ENCODE results near the gene LCN9. TPM values are rescaled to one million over a fixed set of nuclear protein-coding genes. Genes with fewer than 3 reads are reported as not detected.
"Not testable (repeated sequence)": the region's sequence is repeated elsewhere in the genome, so short reads cannot be mapped to it uniquely, and the experiment has no call there.

LCN9 gene
- total and polyA plus RNA-seq, 4 experiments from 2014 or later: not detected

GRCh38 chr9:135663857-135664256 lies 748 bp downstream of the LCN9 start:
- H3K4me3 ChIP-seq (ENCODE audit: low read length in 2 of 2): no peak overlapping the region
- H3K9me3 ChIP-seq (ENCODE audit: control insufficient read depth in 1 of 2, low read length in 2 of 2): no peaks in the 10 kb centered on the region
- no peak overlapping the region for H3K27ac ChIP-seq (ENCODE audit: low read depth, low read length)
- POLR2A ChIA-PET (ENCODE audit: partially characterized antibody): no interaction called here
- H3K4me3 Mint-ChIP-seq: no peak overlapping the region
- H3K4me1 Mint-ChIP-seq: no peaks in the 10 kb centered on the region
- no peaks in the 10 kb centered on the region for H3K27me3 ChIP-seq (ENCODE audit: insufficient read depth, low read length)
- DNase-seq: no peak
- peaks cover 0 to 2% (median 0%) of the 10 kb centered on the region in 8 donors for H3K9me3 Mint-ChIP-seq
- no peaks in the 10 kb centered on the region for H3K36me3 Mint-ChIP-seq
- H3K36me3 ChIP-seq (ENCODE audit: insufficient read depth, low read length): no peaks in the 10 kb centered on the region
- intact Hi-C loops (cut with micrococcal nuclease): no loop called here
- no peak overlapping the region for H3K27ac Mint-ChIP-seq
- H3K27me3 Mint-ChIP-seq: no peaks in the 10 kb centered on the region
- H3K4me1 ChIP-seq (ENCODE audit: insufficient read depth, low read length): no peaks in the 10 kb centered on the region
- CTCF ChIA-PET (ENCODE audit: partially characterized antibody): no interaction called here

GRCh38 chr9:135664266-135664665 lies 1.2 kb downstream of the LCN9 start:
- Mint-ChIP-seq H3K27me3 (no peaks in the 10 kb centered on the region), H3K9me3 (peaks cover 0 to 2% (median 0%) of the 10 kb centered on the region in 8 donors), H3K27ac (no peak overlapping the region), H3K4me1 (peaks cover 0 to 1% (median 0%) of the 10 kb centered on the region in 4 donors), H3K36me3 (no peaks in the 10 kb centered on the region), H3K4me3 (no peak overlapping the region)
- Histone ChIP-seq H3K36me3 (ENCODE audit: insufficient read depth, low read length) (no peaks in the 10 kb centered on the region), H3K9me3 (ENCODE audit: control insufficient read depth in 1 of 2, low read length in 2 of 2) (no peaks in the 10 kb centered on the region), H3K4me3 (ENCODE audit: low read length in 2 of 2) (no peak overlapping the region), H3K27me3 (ENCODE audit: insufficient read depth, low read length) (no peaks in the 10 kb centered on the region), H3K4me1 (ENCODE audit: insufficient read depth, low read length) (no peaks in the 10 kb centered on the region), H3K27ac (ENCODE audit: low read depth, low read length) (no peak overlapping the region)
- no peak for DNase-seq
- intact Hi-C loops (cut with micrococcal nuclease): no loop called here
- CTCF ChIA-PET (ENCODE audit: partially characterized antibody): no interaction called here
- POLR2A ChIA-PET (ENCODE audit: partially characterized antibody): no interaction called here

- Mint-ChIP-seq H3K9me3 (peaks cover 0 to 3% (median 0%) of the 10 kb centered on the region in 8 donors), H3K36me3 (no peaks in the 10 kb centered on the region), H3K27ac (no peak overlapping the region), H3K27me3 (no peaks in the 10 kb centered on the region), H3K4me3 (no peak overlapping the region), H3K4me1 (peaks cover 0 to 1% (median 0%) of the 10 kb centered on the region in 4 donors)
- POLR2A ChIA-PET (ENCODE audit: partially characterized antibody): no interaction called here
- Histone ChIP-seq H3K4me3 (ENCODE audit: low read length in 2 of 2) (no peak overlapping the region), H3K4me1 (ENCODE audit: insufficient read depth, low read length) (no peaks in the 10 kb centered on the region), H3K36me3 (ENCODE audit: insufficient read depth, low read length) (no peaks in the 10 kb centered on the region), H3K9me3 (ENCODE audit: control insufficient read depth in 1 of 2, low read length in 2 of 2) (no peaks in the 10 kb centered on the region), H3K27ac (ENCODE audit: low read depth, low read length) (no peak overlapping the region), H3K27me3 (ENCODE audit: insufficient read depth, low read length) (no peaks in the 10 kb centered on the region)
- CTCF ChIA-PET (ENCODE audit: partially characterized antibody): no interaction called here
- intact Hi-C loops (cut with micrococcal nuclease): no loop called here
- DNase-seq: no peak
Measured at GRCh38 chr9:135664801-135665794, 2.0 kb downstream of the LCN9 start.

- POLR2A ChIA-PET (ENCODE audit: partially characterized antibody): no interaction called here
- CTCF ChIA-PET (ENCODE audit: partially characterized antibody): no interaction called here
- intact Hi-C loops (cut with micrococcal nuclease): no loop called here
Measured at GRCh38 chr9:135665795-135666189, 2.7 kb downstream of the LCN9 start.

GRCh38 chr9:135666534-135667462 lies 3.7 kb downstream of the LCN9 start:
- POLR2A ChIA-PET (ENCODE audit: partially characterized antibody): no interaction called here
- Mint-ChIP-seq H3K4me1 (peaks cover 0 to 1% (median 0%) of the 10 kb centered on the region in 4 donors), H3K9me3 (peaks cover 0 to 3% (median 0%) of the 10 kb centered on the region in 8 donors), H3K27ac (no peak overlapping the region), H3K36me3 (no peaks in the 10 kb centered on the region), H3K27me3 (no peaks in the 10 kb centered on the region), H3K4me3 (no peak overlapping the region)
- no peak for DNase-seq
- Histone ChIP-seq H3K4me1 (ENCODE audit: insufficient read depth, low read length) (no peaks in the 10 kb centered on the region), H3K36me3 (ENCODE audit: insufficient read depth, low read length) (no peaks in the 10 kb centered on the region), H3K4me3 (ENCODE audit: low read length in 2 of 2) (no peak overlapping the region), H3K9me3 (ENCODE audit: control insufficient read depth in 1 of 2, low read length in 2 of 2) (no peaks in the 10 kb centered on the region), H3K27ac (ENCODE audit: low read depth, low read length) (no peak overlapping the region), H3K27me3 (ENCODE audit: insufficient read depth, low read length) (no peaks in the 10 kb centered on the region)
- intact Hi-C loops (cut with micrococcal nuclease): no loop called here
- CTCF ChIA-PET (ENCODE audit: partially characterized antibody): no interaction called here

More at GRCh38 chr9:135665795-135666189, 2.7 kb downstream of the LCN9 start:
- Mint-ChIP-seq H3K27me3 (no peaks in the 10 kb centered on the region), H3K4me1 (peaks cover 0 to 1% (median 0%) of the 10 kb centered on the region in 4 donors), H3K27ac (no peak overlapping the region), H3K36me3 (no peaks in the 10 kb centered on the region), H3K9me3 (peaks cover 0 to 3% (median 0%) of the 10 kb centered on the region in 8 donors), H3K4me3 (no peak overlapping the region)
- H3K4me1 ChIP-seq (ENCODE audit: insufficient read depth, low read length): no peaks in the 10 kb centered on the region
- H3K9me3 ChIP-seq (ENCODE audit: control insufficient read depth in 1 of 2, low read length in 2 of 2): no peaks in the 10 kb centered on the region
- no peak overlapping the region for H3K4me3 ChIP-seq (ENCODE audit: low read length in 2 of 2)
- no peak for DNase-seq
- no peaks in the 10 kb centered on the region for H3K27me3 ChIP-seq (ENCODE audit: insufficient read depth, low read length)
- no peak overlapping the region for H3K27ac ChIP-seq (ENCODE audit: low read depth, low read length)
- H3K36me3 ChIP-seq (ENCODE audit: insufficient read depth, low read length): no peaks in the 10 kb centered on the region

- DNase-seq: no peak
- H3K27me3 Mint-ChIP-seq: no peaks in the 10 kb centered on the region
- CTCF ChIA-PET (ENCODE audit: partially characterized antibody): no interaction called here
Measured at GRCh38 chr9:135667463-135668001, 4.4 kb downstream of the LCN9 start.

GRCh38 chr9:135669018-135669417 lies 5.9 kb downstream of the LCN9 start:
- H3K4me3 ChIP-seq (ENCODE audit: low read length in 2 of 2); H3K4me1 Mint-ChIP-seq; H3K9me3 ChIP-seq (ENCODE audit: control insufficient read depth in 1 of 2, low read length in 2 of 2); DNase-seq; H3K27ac ChIP-seq (ENCODE audit: low read depth, low read length); H3K27me3 ChIP-seq (ENCODE audit: insufficient read depth, low read length); H3K4me1 ChIP-seq (ENCODE audit: insufficient read depth, low read length); H3K27me3 Mint-ChIP-seq; H3K4me3 Mint-ChIP-seq; H3K9me3 Mint-ChIP-seq; intact Hi-C loops (cut with micrococcal nuclease); H3K27ac Mint-ChIP-seq; H3K36me3 ChIP-seq (ENCODE audit: insufficient read depth, low read length); H3K36me3 Mint-ChIP-seq; CTCF ChIA-PET (ENCODE audit: partially characterized antibody); POLR2A ChIA-PET (ENCODE audit: partially characterized antibody): not testable (repeated sequence)

More at GRCh38 chr9:135667463-135668001, 4.4 kb downstream of the LCN9 start:
- intact Hi-C loops (cut with micrococcal nuclease): no loop called here
- Histone ChIP-seq H3K9me3 (ENCODE audit: control insufficient read depth in 1 of 2, low read length in 2 of 2) (no peaks in the 10 kb centered on the region), H3K4me1 (ENCODE audit: insufficient read depth, low read length) (no peaks in the 10 kb centered on the region), H3K36me3 (ENCODE audit: insufficient read depth, low read length) (no peaks in the 10 kb centered on the region), H3K27ac (ENCODE audit: low read depth, low read length) (no peak overlapping the region), H3K27me3 (ENCODE audit: insufficient read depth, low read length) (no peaks in the 10 kb centered on the region), H3K4me3 (ENCODE audit: low read length in 2 of 2) (no peak overlapping the region)
- POLR2A ChIA-PET (ENCODE audit: partially characterized antibody): no interaction called here
- no peaks in the 10 kb centered on the region for H3K36me3 Mint-ChIP-seq
- peaks cover 0 to 1% (median 0%) of the 10 kb centered on the region in 4 donors for H3K4me1 Mint-ChIP-seq
- H3K27ac Mint-ChIP-seq: no peak overlapping the region
- peaks cover 0 to 3% (median 0%) of the 10 kb centered on the region in 8 donors for H3K9me3 Mint-ChIP-seq
- no peak overlapping the region for H3K4me3 Mint-ChIP-seq

Data from CD4-positive, alpha-beta memory T cell (primary cell).